Stomach (tissue), 9 donors: ENCODE data around the gene FBRSL1. TPM values are rescaled to one million over a fixed set of nuclear protein-coding genes. Genes with fewer than 3 reads are reported as not detected.
"Not testable (repeated sequence)": the region's sequence is repeated elsewhere in the genome, so short reads cannot be mapped to it uniquely, and the experiment has no call there.

ENCODE experiments used
- DNase-seq, 2 donors: peaks; one replicate each; pipeline versions ENCODE4 v3.0.0 to v3.0.0-alpha.2; 2013 to 2019
- H3K27ac ChIP-seq, 5 donors: fragments of 200-600 bp in 4 of 5; sonication (generic) in 4 of 5; one replicate each; pipeline ENCODE4 v1.5.1; 2013 to 2019; ENCODE audit warnings: mild to moderate bottlenecking in 1 of 5, moderate library complexity in 1 of 5
- H3K27me3 ChIP-seq, 3 donors: fragments of 200-600 bp; sonication (generic); one replicate each; pipeline ENCODE4 v1.5.1; 2017 to 2019; ENCODE audit warnings: mixed run types in 1 of 3
- H3K36me3 ChIP-seq, 4 donors: fragments of 200-600 bp; sonication (generic); 1 replicate in 3 of 4; 2 replicates in 1 of 4; pipeline ENCODE4 v1.5.1; 2016 to 2019
- H3K4me1 ChIP-seq, 4 donors: fragments of 200-600 bp; sonication (generic); one replicate each; pipeline ENCODE4 v1.5.1; 2016 to 2019
- H3K4me3 ChIP-seq, 4 donors: fragments of 200-600 bp; sonication (generic) in 3 of 4; one replicate each; pipeline ENCODE4 v1.5.1; 2016 to 2019; ENCODE audit warnings: mild to moderate bottlenecking in 1 of 4
- H3K9me3 ChIP-seq, 4 donors: fragments of 200-600 bp; sonication (generic); one replicate each; pipeline ENCODE4 v1.5.1; 2016 to 2019
- CTCF ChIP-seq, 7 experiments: fragments of 450-650 bp in 4 of 7; fragments of 200-600 bp in 3 of 7; sonication (generic) in 3 of 7; IDR thresholded peaks; one replicate each; pipeline ENCODE4 v1.5.1; 2016 to 2019; ENCODE audit warnings: antibody characterized with exemption in 7 of 7, control low read depth in 2 of 7, mild to moderate bottlenecking in 1 of 7
- EP300 ChIP-seq: sonication (generic); formaldehyde crosslinking; IDR thresholded peaks from one replicate; pipeline ENCODE4 v1.6.1; 2017; ENCODE audit warnings: antibody characterized with exemption
- POLR2A ChIP-seq, 4 donors: fragments of 450-650 bp; IDR thresholded peaks; one replicate each; pipeline ENCODE4 v1.6.1; 2016; ENCODE audit warnings: antibody characterized with exemption in 4 of 4, control low read depth in 2 of 4, mild to moderate bottlenecking in 1 of 4, moderate library complexity in 1 of 4
- POLR2AphosphoS5 ChIP-seq, 3 donors: sonication (generic); formaldehyde crosslinking; IDR thresholded peaks; one replicate each; pipeline ENCODE4 v1.6.1; 2016; ENCODE audit warnings: antibody characterized with exemption in 3 of 3
- WGBS, 5 donors: extraction: QIAGEN DNeasy Blood & Tissue Kit in 3 of 5; methylation state at CpG; one replicate each; pipeline versions ENCODE4 v1.1.5 to v1.1.7; 2013 to 2018; 5-methylcytosine and 5-hydroxymethylcytosine counted together
- intact Hi-C: fragments of 100-400 bp; cut with DNase I; formaldehyde crosslinking; loops from one replicate; pipeline ENCODE4 v1.15.1; 2023; ENCODE audit warnings: low total_unique reads
- polyA plus RNA-seq, 3 donors: library from polyadenylated mRNA; stranded (reverse); fragments of 200-250 nt; gene quantifications; one replicate each; pipeline ENCODE4 v1.2.3, GENCODE V29; 2013
- total RNA-seq, 5 donors: library from RNA; depleted of rRNA; stranded (reverse); fragments of >200 nt; gene quantifications; one replicate each; pipeline versions ENCODE4 v1.1.0 to v1.2.3, GENCODE V29; 2014 to 2016
- donor health status: healthy with polysubstance abuse.
- donor health status: Bipolar disorder and iron deficiency.
- donor health status: healthy.

Gene FBRSL1
- total and polyA plus RNA-seq, 8 donors = 5.3 to 110 (median 15.7) TPM

DNA sequence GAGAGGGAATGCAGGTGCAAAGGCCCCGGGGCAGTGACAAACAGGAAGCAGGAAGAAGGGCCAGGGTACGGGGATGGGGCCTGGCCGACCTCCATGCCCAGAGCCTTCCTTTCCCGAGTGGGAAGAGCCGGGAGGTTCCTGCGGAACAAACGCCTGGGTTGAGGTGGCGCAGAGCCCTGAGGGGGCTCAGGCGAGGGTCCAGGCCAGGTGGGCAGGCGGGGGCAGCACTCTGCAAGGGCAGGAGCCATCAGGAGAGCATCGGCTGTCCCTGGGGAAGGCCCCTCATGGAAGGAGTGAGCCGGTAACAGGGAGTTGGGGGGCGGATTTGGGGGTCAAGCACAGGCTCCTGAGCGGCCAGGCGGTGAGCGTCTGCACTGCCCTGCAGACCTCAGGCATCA, 18.1 kb upstream of the FBRSL1 start:
- DNase-seq = no peak
- Histone ChIP-seq H3K9me3 (no peaks in the 10 kb centered on the region), H3K36me3 (no peaks in the 10 kb centered on the region), H3K27me3 (peaks cover 0 to 36% (median 0%) of the 10 kb centered on the region in 3 donors), H3K27ac (no peak overlapping the region), H3K4me1 (peaks cover 0 to 3% (median 0%) of the 10 kb centered on the region in 4 donors), H3K4me3 (no peak overlapping the region)
- intact Hi-C loops = no loop called here
- no peak for TF ChIP-seq POLR2AphosphoS5 (IDR thresholded peaks at IDR 0.05)
- no peak for TF ChIP-seq EP300
- TF ChIP-seq POLR2A (IDR thresholded peaks at IDR 0.05) = no peak
- no peak for TF ChIP-seq CTCF (IDR thresholded peaks at IDR 0.05)
- 80 to 92% (median 86%) methylated on average over 16 of the region's 16 CpGs for WGBS, 5 donors

DNA sequence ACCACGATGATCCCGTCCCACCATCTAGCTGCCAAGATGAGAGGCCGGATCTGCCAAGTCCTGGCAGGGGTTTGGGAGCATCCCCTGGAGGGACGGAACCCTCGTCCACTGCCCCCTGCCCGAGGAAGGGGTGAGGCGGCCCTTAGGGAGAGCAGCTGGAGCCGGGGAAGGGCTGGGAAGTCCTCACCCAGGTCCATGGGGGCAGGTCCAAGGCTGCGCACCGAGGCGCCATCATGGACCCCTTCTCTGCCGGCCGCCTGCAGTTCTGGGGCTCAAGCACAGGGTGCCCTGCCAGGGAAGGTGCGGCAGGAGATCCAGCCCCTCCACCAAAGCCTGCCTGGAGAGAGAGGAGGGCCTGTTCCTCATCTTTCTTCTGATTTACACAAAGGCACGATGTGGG, 17.6 kb upstream of the FBRSL1 start:
- no peak overlapping the region for H3K4me3 ChIP-seq
- H3K27ac ChIP-seq = no peak overlapping the region
- H3K36me3 ChIP-seq = no peaks in the 10 kb centered on the region
- 80 to 94% (median 84%) methylated on average over 11 to 15 of the region's 15 CpGs for WGBS, 5 donors
- H3K27me3 ChIP-seq = peaks cover 0 to 37% (median 0%) of the 10 kb centered on the region in 3 donors
- TF ChIP-seq EP300 = no peak
- TF ChIP-seq POLR2AphosphoS5 (IDR thresholded peaks at IDR 0.05) = no peak
- H3K9me3 ChIP-seq = no peaks in the 10 kb centered on the region
- DNase-seq = no peak
- peaks cover 0 to 3% (median 0%) of the 10 kb centered on the region in 4 donors for H3K4me1 ChIP-seq
- intact Hi-C loops = no loop called here

DNA sequence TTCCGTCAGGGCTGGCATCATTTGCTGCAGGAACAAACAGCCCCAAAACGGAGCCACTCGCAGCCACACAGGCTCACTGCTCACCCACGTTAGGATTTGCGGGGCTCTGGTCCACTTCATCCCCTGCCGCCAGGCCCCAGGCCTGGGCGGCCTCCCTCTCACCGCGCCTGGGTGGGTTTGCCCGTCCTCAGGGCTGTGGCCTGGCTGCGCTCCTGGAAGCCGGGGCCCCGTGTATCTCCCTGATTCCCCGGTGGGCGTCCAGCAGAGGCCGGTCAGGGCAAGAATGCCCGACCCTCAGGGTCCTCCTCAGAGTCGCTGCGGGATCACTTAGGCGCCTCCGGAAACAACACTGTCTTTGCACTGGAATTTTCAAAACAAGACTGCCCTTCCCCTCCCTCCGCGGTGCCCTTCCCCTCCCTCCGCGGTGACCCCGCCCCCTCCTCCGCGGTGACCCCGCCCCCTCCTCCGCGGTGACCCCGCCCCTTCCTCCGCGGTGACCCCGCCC, 15.7 kb upstream of the FBRSL1 start:
- Histone ChIP-seq H3K9me3 (no peaks in the 10 kb centered on the region), H3K4me3 (peak overlapping the region in 1 of 4 donors; percentile 6), H3K27ac (no peak overlapping the region), H3K36me3 (no peaks in the 10 kb centered on the region), H3K27me3 (peaks cover 0 to 23% (median 0%) of the 10 kb centered on the region in 3 donors), H3K4me1 (peaks cover 0 to 3% (median 0%) of the 10 kb centered on the region in 4 donors)
- DNase-seq = no peak
- TF ChIP-seq POLR2A (IDR thresholded peaks at IDR 0.05) (no peak), CTCF (IDR thresholded peaks at IDR 0.05) (no peak), EP300 (no peak), POLR2AphosphoS5 (IDR thresholded peaks at IDR 0.05) (no peak)
- WGBS, 5 donors = 57 to 84% (median 74%) methylated on average over 20 to 31 of the region's 35 CpGs
- intact Hi-C loops = no loop called here

GRCh38 chr12:132474799-132475303, 15.1 kb upstream of the FBRSL1 start:
- intact Hi-C loops, H3K9me3 ChIP-seq, H3K27ac ChIP-seq, DNase-seq, H3K4me1 ChIP-seq, H3K4me3 ChIP-seq, H3K36me3 ChIP-seq: not testable (repeated sequence)
- H3K27me3 ChIP-seq = peaks cover 0 to 25% (median 0%) of the 10 kb centered on the region in 3 donors
- 0% methylated on average over 1 of the region's 56 CpGs; no CpG with 5 or more reads in 4 of the 5 donors for WGBS, 5 donors

- peaks cover 0 to 3% (median 0%) of the 10 kb centered on the region in 4 donors for H3K4me1 ChIP-seq
- intact Hi-C loops = no loop called here
- H3K27me3 ChIP-seq = peaks cover 0 to 31% (median 0%) of the 10 kb centered on the region in 3 donors
- no peak for DNase-seq
- H3K36me3 ChIP-seq = no peaks in the 10 kb centered on the region
- 77 to 92% (median 82%) methylated on average over 22 to 36 of the region's 47 CpGs for WGBS, 5 donors
- TF ChIP-seq POLR2AphosphoS5 (IDR thresholded peaks at IDR 0.05) = no peak
- TF ChIP-seq EP300 = no peak
- TF ChIP-seq CTCF (IDR thresholded peaks at IDR 0.05) = no peak
- TF ChIP-seq POLR2A (IDR thresholded peaks at IDR 0.05) = no peak
- no peak overlapping the region for H3K4me3 ChIP-seq
- H3K9me3 ChIP-seq = no peaks in the 10 kb centered on the region
- H3K27ac ChIP-seq = no peak overlapping the region
Observed at GRCh38 chr12:132475304-132476037, 14.5 kb upstream of the FBRSL1 start.
